Neuronal stem cell (in vitro differentiated cells): ENCODE measurements around the gene EDDM13.
A peak's percentile ranks its signal among the peaks of the same experiment; 100 is the strongest.
"Not testable (repeated sequence)": the region's sequence is repeated elsewhere in the genome, so short reads cannot be mapped to it uniquely, and the experiment has no call there.

Source experiments
- DNase-seq: peaks from one replicate; pipeline ENCODE4 v3.0.0-alpha.2; 2013; ENCODE audit warnings: low spot score
- H2AFZ ChIP-seq: one replicate; pipeline ENCODE4 v1.6.1; 2013; ENCODE audit warnings: mild to moderate bottlenecking, low read length, inconsistent platforms
- H2AK5ac ChIP-seq: 2 replicates; pipeline ENCODE4 v1.6.1; 2013; ENCODE audit warnings: low read depth, mild to moderate bottlenecking, inconsistent platforms, low read length, moderate library complexity, mixed read lengths
- H2BK120ac ChIP-seq: 2 replicates; pipeline ENCODE4 v1.6.1; 2013; ENCODE audit warnings: low read depth, mild to moderate bottlenecking, inconsistent platforms, low read length, moderate library complexity, mixed read lengths
- H2BK12ac ChIP-seq: one replicate; pipeline ENCODE4 v1.6.1; 2013; ENCODE audit warnings: low read length, inconsistent platforms
- H2BK15ac ChIP-seq: 2 replicates; pipeline ENCODE4 v1.6.1; 2013; ENCODE audit warnings: mild to moderate bottlenecking, low read length, inconsistent platforms, mixed read lengths
- H2BK5ac ChIP-seq: one replicate; pipeline ENCODE4 v1.6.1; 2013; ENCODE audit warnings: inconsistent platforms, mild to moderate bottlenecking, low read length, moderate library complexity
- H3K14ac ChIP-seq: one replicate; pipeline ENCODE4 v1.6.1; 2013; ENCODE audit warnings: low read length, inconsistent platforms
- H3K18ac ChIP-seq: 2 replicates; pipeline ENCODE4 v1.6.1; 2013; ENCODE audit warnings: low read length, inconsistent platforms
- H3K23ac ChIP-seq: 2 replicates; pipeline ENCODE4 v1.6.1; 2013; ENCODE audit warnings: low read depth, mild to moderate bottlenecking, mixed read lengths, low read length, inconsistent platforms; ENCODE audit not compliant: poor library complexity
- H3K27ac ChIP-seq: replicated peaks from 3 replicates; pipeline ENCODE4 v1.5.1; 2013; ENCODE audit warnings: low read length, inconsistent platforms
- H3K27me3 ChIP-seq, 3 experiments: 2 replicates each; pipeline ENCODE4 v1.6.1; 2013; ENCODE audit warnings: low read length in 3 of 3, mild to moderate bottlenecking in 2 of 3, inconsistent platforms in 1 of 3, low read depth in 1 of 3, mixed read lengths in 1 of 3, moderate library complexity in 1 of 3; ENCODE audit not compliant: control insufficient read depth in 3 of 3, insufficient read depth in 3 of 3
- H3K36me3 ChIP-seq, 2 donors: replicated peaks in 1 of 2; 2 replicates each; pipeline ENCODE4 v1.6.1; 2013; ENCODE audit warnings: low read length in 2 of 2; ENCODE audit not compliant: control insufficient read depth in 2 of 2, insufficient read depth in 2 of 2
- H3K4ac ChIP-seq: 2 replicates; pipeline ENCODE4 v1.6.1; 2013; ENCODE audit warnings: inconsistent platforms, mild to moderate bottlenecking, low read length, moderate library complexity
- H3K4me1 ChIP-seq, 2 donors: 1 replicate in 1 of 2; 2 replicates in 1 of 2; pipeline ENCODE4 v1.6.1; 2013; ENCODE audit warnings: low read length in 2 of 2, low read depth in 1 of 2; ENCODE audit not compliant: control insufficient read depth in 2 of 2, insufficient read depth in 1 of 2
- H3K4me2 ChIP-seq: one replicate; pipeline ENCODE4 v1.6.1; 2013; ENCODE audit warnings: mild to moderate bottlenecking, low read length, inconsistent platforms; ENCODE audit not compliant: insufficient read depth, poor library complexity, severe bottlenecking
- H3K4me3 ChIP-seq, 2 donors: 2 replicates each; pipeline ENCODE4 v1.5.1; 2013; ENCODE audit warnings: low read length in 2 of 2, mild to moderate bottlenecking in 2 of 2, inconsistent platforms in 1 of 2, moderate library complexity in 1 of 2
- H3K79me1 ChIP-seq: one replicate; pipeline ENCODE4 v1.6.1; 2013; ENCODE audit warnings: low read depth, mild to moderate bottlenecking, inconsistent platforms, low read length, moderate library complexity
- H3K9ac ChIP-seq: one replicate; pipeline ENCODE4 v1.6.1; 2013; ENCODE audit warnings: mild to moderate bottlenecking, low read depth, low read length, inconsistent platforms; ENCODE audit not compliant: poor library complexity
- H3K9me3 ChIP-seq, 2 donors: replicated peaks in 1 of 2; 2 replicates each; pipeline versions ENCODE3 to v1.6.1; 2013; ENCODE audit warnings: low read length in 2 of 2, mild to moderate bottlenecking in 2 of 2, inconsistent platforms in 1 of 2, low read depth in 1 of 2, mixed read lengths in 1 of 2, moderate library complexity in 1 of 2; ENCODE audit not compliant: control insufficient read depth in 2 of 2, insufficient read depth in 1 of 2
- H4K8ac ChIP-seq: one replicate; pipeline ENCODE4 v1.6.1; 2013; ENCODE audit warnings: low read depth, mild to moderate bottlenecking, inconsistent platforms, low read length, moderate library complexity
- H4K91ac ChIP-seq: one replicate; pipeline ENCODE4 v1.6.1; 2013; ENCODE audit warnings: low read length, low read depth, mild to moderate bottlenecking, inconsistent platforms; ENCODE audit not compliant: poor library complexity
- WGBS, 2 donors: extraction: QIAGEN DNeasy Blood & Tissue Kit; methylation state at CpG; one replicate each; pipeline ENCODE4 v1.1.7; 2013; ENCODE audit warnings: missing lambda C conversion rate in 2 of 2, mixed read lengths in 1 of 2; ENCODE audit not compliant: insufficient read length in 2 of 2, insufficient replicate concordance in 1 of 2; ENCODE audit errors: extremely low coverage in 2 of 2; 5-methylcytosine and 5-hydroxymethylcytosine counted together

The EDDM13 gene

DNA sequence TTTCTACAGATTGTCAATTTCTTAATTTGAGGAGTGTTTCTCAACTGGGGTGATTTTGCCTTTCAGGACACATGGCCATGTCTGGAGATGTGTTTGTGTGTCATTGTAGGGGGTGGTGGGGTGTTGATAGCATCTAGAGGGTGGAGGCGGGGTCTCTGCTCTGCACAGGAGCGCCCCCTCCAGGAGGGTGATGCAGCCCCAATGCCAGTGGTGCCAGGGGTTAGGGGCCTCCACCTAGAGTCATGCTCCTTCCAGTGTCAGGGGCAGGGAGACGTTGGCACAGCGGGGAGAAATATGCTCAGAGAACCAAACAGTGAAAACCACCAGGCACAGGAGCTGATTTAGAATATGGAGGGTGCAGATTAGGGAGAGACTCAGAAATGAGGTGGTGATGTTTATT is 26.8 kb upstream of the EDDM13 start:
- not testable (repeated sequence) for H3K79me1 ChIP-seq, H2AK5ac ChIP-seq, H3K9ac ChIP-seq, H4K8ac ChIP-seq, H2BK12ac ChIP-seq, H3K27ac ChIP-seq, H3K4ac ChIP-seq, H3K4me3 ChIP-seq, H2BK5ac ChIP-seq, H3K4me1 ChIP-seq, H2AFZ ChIP-seq, H3K23ac ChIP-seq, H3K36me3 ChIP-seq, H2BK120ac ChIP-seq, H2BK15ac ChIP-seq, H3K9me3 ChIP-seq, H4K91ac ChIP-seq, H3K18ac ChIP-seq, DNase-seq, H3K14ac ChIP-seq, H3K27me3 ChIP-seq, H3K4me2 ChIP-seq
- no CpG with 5 or more reads among the region's 4 CpGs for WGBS, 2 donors

DNA sequence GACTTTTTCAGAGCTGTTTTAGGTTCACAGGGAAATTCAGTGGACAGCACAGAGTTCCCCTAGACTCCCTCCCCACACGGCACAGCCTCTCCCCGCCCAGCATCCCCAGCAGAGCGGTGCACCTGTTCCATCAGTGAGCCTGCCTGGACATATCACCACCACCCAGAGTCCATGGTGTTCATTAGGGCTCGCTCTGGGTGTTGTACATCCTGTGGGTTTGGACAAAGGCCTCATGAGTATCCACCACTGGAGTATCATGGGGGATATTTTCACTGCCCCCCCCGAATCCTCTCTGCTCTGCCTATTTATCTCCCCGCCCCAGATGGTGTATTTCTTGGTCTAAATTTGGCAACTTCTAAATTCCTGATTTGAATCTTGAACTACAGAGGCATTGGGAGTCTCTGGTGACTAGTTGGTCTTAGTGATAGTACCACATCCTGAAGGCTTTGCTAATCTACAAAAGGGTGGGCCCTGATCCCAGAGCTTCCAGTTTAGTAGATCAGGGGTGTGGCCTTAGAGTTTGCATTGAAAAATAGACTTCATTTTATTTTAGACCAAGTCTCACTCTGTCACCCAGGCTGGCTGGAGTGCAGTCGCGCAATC is 23.7 kb upstream of the EDDM13 start:
- not testable (repeated sequence) for H3K4me1 ChIP-seq, H3K79me1 ChIP-seq, H2BK12ac ChIP-seq, H3K23ac ChIP-seq, H4K91ac ChIP-seq, H3K27me3 ChIP-seq, H3K9ac ChIP-seq, H2AFZ ChIP-seq, H3K4ac ChIP-seq, H4K8ac ChIP-seq, H3K36me3 ChIP-seq, H3K14ac ChIP-seq, H2BK5ac ChIP-seq, H2BK120ac ChIP-seq, H2AK5ac ChIP-seq, H3K18ac ChIP-seq, H3K4me2 ChIP-seq, H3K4me3 ChIP-seq, DNase-seq, H3K27ac ChIP-seq
- no CpG with 5 or more reads among the region's 8 CpGs for WGBS, 2 donors
- Histone ChIP-seq H3K9me3 (peaks cover 2 to 12% of the 10 kb centered on the region in 2 donors), H2BK15ac (peak overlapping the region; percentile 4)

DNA sequence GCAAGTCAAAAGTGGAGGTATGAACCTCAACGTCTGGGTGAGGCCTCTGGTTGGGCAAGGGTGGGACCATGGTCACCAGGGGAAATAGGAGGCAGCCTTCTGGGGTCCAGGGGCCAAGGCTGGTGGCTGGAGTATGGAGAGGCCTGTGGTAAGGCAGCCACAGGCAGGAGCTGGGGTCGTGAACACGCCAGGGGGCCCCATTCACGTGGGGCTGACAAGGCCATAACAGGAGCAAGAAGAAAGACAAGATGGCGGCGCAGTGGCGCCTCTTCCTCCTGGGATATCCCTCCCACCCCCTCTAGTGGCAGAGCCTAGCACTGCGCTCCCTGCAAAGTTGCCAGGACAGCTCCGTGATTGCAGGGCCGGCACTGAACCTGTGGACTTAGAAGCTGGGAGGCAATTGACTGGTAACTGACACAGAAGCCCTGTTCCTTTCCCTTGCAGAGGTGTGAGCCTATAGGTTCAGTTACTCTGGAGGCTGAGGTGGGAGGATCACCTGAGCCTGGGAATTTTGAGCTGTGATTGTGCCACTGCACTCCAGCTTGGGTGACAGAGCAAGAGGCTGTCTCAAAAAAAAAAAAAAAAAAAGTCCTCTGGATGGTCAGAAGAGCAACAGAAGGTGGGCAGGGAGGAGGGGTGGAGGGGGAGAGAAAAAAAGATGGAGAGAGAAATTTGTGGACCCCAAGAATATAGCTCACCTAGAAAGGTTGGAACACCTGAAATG is 19.7 kb upstream of the EDDM13 start:
- Histone ChIP-seq H3K4me3 (peak overlapping the region in 1 of 2 donors; percentile 7), H3K79me1 (no peaks in the 10 kb centered on the region), H3K4ac (no peak overlapping the region), H3K14ac (no peak overlapping the region), H2BK120ac (no peak overlapping the region), H2BK5ac (no peak overlapping the region), H2BK15ac (no peak overlapping the region), H3K9me3 (peaks cover 2 to 12% of the 10 kb centered on the region in 2 donors), H3K27me3 (no peaks in the 10 kb centered on the region), H3K18ac (no peak overlapping the region), H2AK5ac (no peak overlapping the region), H4K91ac (no peak overlapping the region), H3K9ac (no peak overlapping the region), H3K36me3 (no peaks in the 10 kb centered on the region), H4K8ac (no peak overlapping the region), H3K4me1 (no peaks in the 10 kb centered on the region), H2BK12ac (no peak overlapping the region), H2AFZ (peak overlapping the region; percentile 99), H3K4me2 (no peak overlapping the region), H3K27ac (no peak overlapping the region), H3K23ac (no peak overlapping the region)
- peak; percentile 69 for DNase-seq
- WGBS, 2 donors = no CpG with 5 or more reads among the region's 10 CpGs

DNA sequence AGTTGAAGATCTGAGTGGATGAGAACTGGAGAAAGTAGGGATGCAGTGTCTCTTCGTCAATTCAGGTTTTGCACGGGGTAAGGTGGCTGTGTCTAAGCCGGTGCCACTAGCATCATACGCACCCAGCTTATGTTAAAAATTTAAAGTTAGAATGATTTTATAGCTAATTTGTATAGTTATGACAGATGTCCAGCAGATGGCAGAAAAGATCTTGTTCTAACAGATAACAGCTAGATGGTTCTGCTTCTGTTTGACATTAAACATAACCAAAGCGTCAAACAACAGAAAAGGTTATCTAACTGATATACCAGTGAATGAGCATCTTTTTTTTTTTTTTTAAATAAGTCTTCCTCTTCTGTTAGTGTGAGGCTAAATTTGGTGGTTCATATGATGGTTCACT is 18.8 kb upstream of the EDDM13 start:
- H3K4me1 ChIP-seq = no peaks in the 10 kb centered on the region
- H2AFZ ChIP-seq = no peak overlapping the region
- no peak overlapping the region for H3K4me3 ChIP-seq
- H3K36me3 ChIP-seq = no peaks in the 10 kb centered on the region
- no peak overlapping the region for H2BK12ac ChIP-seq
- H2BK15ac ChIP-seq = no peak overlapping the region
- no peaks in the 10 kb centered on the region for H3K27me3 ChIP-seq
- H3K14ac ChIP-seq = no peak overlapping the region
- no peak overlapping the region for H2BK120ac ChIP-seq
- H4K8ac ChIP-seq = no peak overlapping the region
- H2BK5ac ChIP-seq = no peak overlapping the region
- DNase-seq = no peak
- WGBS, 2 donors = no CpG with 5 or more reads among the region's 5 CpGs
- H3K23ac ChIP-seq = no peak overlapping the region
- peaks cover 2 to 12% of the 10 kb centered on the region in 2 donors for H3K9me3 ChIP-seq
- no peaks in the 10 kb centered on the region for H3K79me1 ChIP-seq
- H3K4ac ChIP-seq = no peak overlapping the region
- no peak overlapping the region for H3K4me2 ChIP-seq
- no peak overlapping the region for H4K91ac ChIP-seq
- no peak overlapping the region for H3K18ac ChIP-seq
- H3K9ac ChIP-seq = no peak overlapping the region
- H2AK5ac ChIP-seq = no peak overlapping the region
- H3K27ac ChIP-seq = no peak overlapping the region
